ENCODE data around the gene NDUFS4.

- TF ChIP-seq CTCF (conservative IDR thresholded peaks at IDR 0.05 in 1 of 2, IDR thresholded peaks at IDR 0.05 in 1 of 2; ENCODE audit: low read depth in 1 of 2, low read length in 2 of 2) (no peak), EZH2 (IDR thresholded peaks at IDR 0.05; ENCODE audit: low read length, missing control alignments) (no peak)
Measured at GRCh38 chr5:53575831-53576230, 15.4 kb downstream of the NDUFS4 start.

Data from fibroblast of lung (primary cell).